HepG2 (cell line): Measurements from ENCODE around the gene MTA3. TPM values are rescaled to one million over a fixed set of nuclear protein-coding genes. Genes with fewer than 3 reads are reported as not detected.

ENCODE experiments used
- HNRNPLL ChIP-seq: fragments of 200-400 bp; formaldehyde crosslinking; IDR thresholded peaks from 2 replicates; pipeline ENCODE4 v1.6.1; 2017; ENCODE audit warnings: mild to moderate bottlenecking, low read depth, low read length; ENCODE audit not compliant: poor library complexity, severe bottlenecking
- KAT7 ChIP-seq: IDR thresholded peaks from 2 replicates; pipeline ENCODE4 v1.6.1; 2018; ENCODE audit warnings: borderline replicate concordance, missing compliant biosample characterization
- NCOA1 ChIP-seq: sonication (generic); formaldehyde crosslinking; IDR thresholded peaks from 2 replicates; pipeline ENCODE4 v1.9.0; 2021; ENCODE audit warnings: missing genetic modification reagents
- TEAD3 ChIP-seq: optimal IDR thresholded peaks from 2 replicates; pipeline ENCODE3; 2016; ENCODE audit warnings: borderline replicate concordance
- XRCC5 ChIP-seq: fragments of 200-400 bp; formaldehyde crosslinking; optimal IDR thresholded peaks from 2 replicates; pipeline ENCODE3; 2017; ENCODE audit warnings: mild to moderate bottlenecking, low read length
- ZNF263 ChIP-seq: sonication (generic); formaldehyde crosslinking; IDR thresholded peaks from 2 replicates; pipeline ENCODE4 v1.4.0; 2020; ENCODE audit warnings: missing genetic modification reagents
- ZNF484 ChIP-seq: sonication (generic); formaldehyde crosslinking; IDR thresholded peaks from 2 replicates; pipeline ENCODE4 v1.5.1; 2020; ENCODE audit warnings: mild to moderate bottlenecking, low read depth, missing genetic modification reagents, borderline replicate concordance
- ZNF83 ChIP-seq: sonication (generic); formaldehyde crosslinking; IDR thresholded peaks from 2 replicates; pipeline ENCODE4 v1.4.0; 2020; ENCODE audit warnings: missing genetic modification reagents, mild to moderate bottlenecking, borderline replicate concordance
- ZSCAN30 ChIP-seq: sonication (generic); formaldehyde crosslinking; IDR thresholded peaks from 2 replicates; pipeline ENCODE4 v1.5.0; 2020; ENCODE audit warnings: mild to moderate bottlenecking, missing genetic modification reagents
- polyA plus RNA-seq, 8 experiments: library from polyadenylated mRNA; depleted of rRNA in 3 of 8; stranded (reverse) in 7 of 8; unstranded in 1 of 8; fragments of >200 nt; fragmentation: Illumina TruSeq in 4 of 8; extraction: Trizol in 4 of 8; gene quantifications; 2 replicates each; pipeline versions ENCODE4 v1.2.1 to v1.2.3, GENCODE V29; 2011 to 2016; ENCODE audit warnings: low read depth in 4 of 8, missing spikeins in 1 of 8, mixed read lengths in 1 of 8; ENCODE audit not compliant: insufficient read depth in 1 of 8
- total RNA-seq, 5 experiments: library from RNA; depleted of rRNA; stranded (reverse); fragments of >200 nt; fragmentation: Illumina TruSeq; extraction: Trizol; gene quantifications; 2 replicates each; pipeline ENCODE4 v1.2.3, GENCODE V29; 2016; ENCODE audit warnings: low read depth in 1 of 5
- TF ChIP-seq, protein P1 (sequence below): sonication (generic); formaldehyde crosslinking; IDR thresholded peaks from 2 replicates; pipeline ENCODE4 v1.5.0; 2020; ENCODE audit warnings: mild to moderate bottlenecking, missing genetic modification reagents, borderline replicate concordance
- TF ChIP-seq, protein P2 (sequence below): IDR thresholded peaks from 2 replicates; pipeline ENCODE4 v1.6.1; 2012; ENCODE audit warnings: low read depth, low read length, improper control_type of control experiment
- TF ChIP-seq, protein P3 (sequence below): IDR thresholded peaks from 2 replicates; pipeline ENCODE4 v1.6.1; 2012; ENCODE audit warnings: inconsistent platforms

MTA3 gene
- total and polyA plus RNA-seq, 2 of the 13 experiments (the other 11 are each of a cell fraction or from before 2014, with no cell fraction given) = 48.8 to 77.8 TPM

DNA sequence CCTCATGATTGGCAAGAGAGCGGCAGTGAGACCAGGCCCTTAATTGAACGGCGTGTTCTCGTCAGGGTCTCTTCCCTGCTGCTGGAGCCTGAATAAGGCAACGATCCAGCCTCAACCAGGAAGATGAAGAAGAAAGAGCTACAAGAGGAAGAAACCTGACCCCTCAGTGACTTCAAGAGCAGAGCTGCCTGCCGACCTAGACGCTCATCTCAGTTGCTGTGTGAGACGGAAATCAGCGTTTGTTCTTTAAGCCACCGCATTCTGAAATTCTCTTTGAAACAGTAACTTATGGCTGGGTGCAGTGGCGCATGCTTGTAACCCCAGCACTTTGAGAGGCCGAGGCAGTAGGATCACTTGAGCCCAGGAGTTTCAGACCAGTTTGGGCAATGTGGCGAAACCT, 45.1 kb upstream of the MTA3 start (continued):
- TF ChIP-seq ZNF484 (CRISPR knock-in tag) = no peak
- TF ChIP-seq ZNF263 (CRISPR knock-in tag) = no peak
- TF ChIP-seq, protein P1, sequence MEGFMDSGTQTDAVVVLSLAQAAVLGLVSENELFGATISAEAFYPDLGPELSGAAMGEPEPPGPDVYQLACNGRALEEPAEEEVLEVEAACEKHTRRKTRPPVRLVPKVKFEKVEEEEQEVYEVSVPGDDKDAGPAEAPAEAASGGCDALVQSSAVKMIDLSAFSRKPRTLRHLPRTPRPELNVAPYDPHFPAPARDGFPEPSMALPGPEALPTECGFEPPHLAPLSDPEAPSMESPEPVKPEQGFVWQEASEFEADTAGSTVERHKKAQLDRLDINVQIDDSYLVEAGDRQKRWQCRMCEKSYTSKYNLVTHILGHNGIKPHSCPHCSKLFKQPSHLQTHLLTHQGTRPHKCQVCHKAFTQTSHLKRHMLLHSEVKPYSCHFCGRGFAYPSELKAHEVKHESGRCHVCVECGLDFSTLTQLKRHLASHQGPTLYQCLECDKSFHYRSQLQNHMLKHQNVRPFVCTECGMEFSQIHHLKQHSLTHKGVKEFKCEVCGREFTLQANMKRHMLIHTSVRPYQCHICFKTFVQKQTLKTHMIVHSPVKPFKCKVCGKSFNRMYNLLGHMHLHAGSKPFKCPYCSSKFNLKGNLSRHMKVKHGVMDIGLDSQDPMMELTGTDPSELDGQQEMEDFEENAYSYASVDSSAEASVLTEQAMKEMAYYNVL (CRISPR knock-in tag) = no peak
- TF ChIP-seq NCOA1 (CRISPR knock-in tag) = no peak
- no peak for TF ChIP-seq XRCC5
- TF ChIP-seq ZNF83 (CRISPR knock-in tag) = no peak
- TF ChIP-seq, protein P2, sequence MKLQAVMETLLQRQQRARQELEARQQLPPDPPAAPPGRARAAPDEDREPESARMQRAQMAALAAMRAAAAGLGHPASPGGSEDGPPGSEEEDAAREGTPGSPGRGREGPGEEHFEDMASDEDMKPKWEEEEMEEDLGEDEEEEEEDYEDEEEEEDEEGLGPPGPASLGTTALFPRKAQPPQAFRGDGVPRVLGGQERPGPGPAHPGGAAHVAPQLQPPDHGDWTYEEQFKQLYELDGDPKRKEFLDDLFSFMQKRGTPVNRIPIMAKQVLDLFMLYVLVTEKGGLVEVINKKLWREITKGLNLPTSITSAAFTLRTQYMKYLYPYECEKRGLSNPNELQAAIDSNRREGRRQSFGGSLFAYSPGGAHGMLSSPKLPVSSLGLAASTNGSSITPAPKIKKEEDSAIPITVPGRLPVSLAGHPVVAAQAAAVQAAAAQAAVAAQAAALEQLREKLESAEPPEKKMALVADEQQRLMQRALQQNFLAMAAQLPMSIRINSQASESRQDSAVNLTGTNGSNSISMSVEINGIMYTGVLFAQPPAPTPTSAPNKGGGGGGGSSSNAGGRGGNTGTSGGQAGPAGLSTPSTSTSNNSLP = no peak
- no peak for TF ChIP-seq TEAD3 (CRISPR knock-in tag)
- TF ChIP-seq KAT7 (CRISPR knock-in tag) = no peak
- TF ChIP-seq HNRNPLL = no peak
- TF ChIP-seq ZSCAN30 (CRISPR knock-in tag) = no peak
- TF ChIP-seq, protein P3, sequence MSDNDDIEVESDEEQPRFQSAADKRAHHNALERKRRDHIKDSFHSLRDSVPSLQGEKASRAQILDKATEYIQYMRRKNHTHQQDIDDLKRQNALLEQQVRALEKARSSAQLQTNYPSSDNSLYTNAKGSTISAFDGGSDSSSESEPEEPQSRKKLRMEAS = no peak
- TF ChIP-seq, all 625 proteins: peak for 0
